Measurements from ENCODE around the gene HBG1. TPM values are rescaled to one million over a fixed set of nuclear protein-coding genes. Genes with fewer than 3 reads are reported as not detected.

The HBG1 gene
- total RNA-seq, 1 experiment from 2014 or later: 2.3 TPM

- TF ChIP-seq CTCF (IDR thresholded peaks at IDR 0.05) (no peak), REST (IDR thresholded peaks at IDR 0.05; ENCODE audit: insufficient read depth in 1 of 2, low read depth in 2 of 2, low read length in 1 of 2) (no peak), SIN3A (IDR thresholded peaks at IDR 0.05; ENCODE audit: borderline replicate concordance, insufficient read depth, low read depth, low read length) (no peak), TCF7L2 (IDR thresholded peaks at IDR 0.05; ENCODE audit: low read depth, low read length) (no peak), POLR2AphosphoS5 (IDR thresholded peaks at IDR 0.05; ENCODE audit: low read depth, low read length) (no peak)
- H3K36me3 ChIP-seq (ENCODE audit: control insufficient read depth, insufficient read depth, low read length): no peaks in the 10 kb centered on the region
- ChIA-PET CTCF (no interaction called here), POLR2A (no interaction called here)
- H3K4me1 ChIP-seq (ENCODE audit: control insufficient read depth, insufficient read depth, low read length): no peaks in the 10 kb centered on the region
- ATAC-seq (no peak), DNase-seq (ENCODE audit: low read depth, low spot score) (no peak)
- H3K27me3 ChIP-seq (ENCODE audit: control insufficient read depth, insufficient read depth, low read length): no peaks in the 10 kb centered on the region
- H3K27ac ChIP-seq (ENCODE audit: low read length): no peak overlapping the region
- in situ Hi-C loops (cut with HindIII; ENCODE audit: low pct_unique_long_range_greater_than_20kb, low sequenced_read_pairs): no loop called here
- H3K4me3 ChIP-seq (ENCODE audit: low read depth in 2 of 2, low read length in 2 of 2): no peak overlapping the region
- no TSS peak for BruUV-seq (replicated peaks)
- no peaks in the 10 kb centered on the region for H3K9me3 ChIP-seq (ENCODE audit: control insufficient read depth, insufficient read depth, low read depth, low read length)
- intact Hi-C loops (cut with micrococcal nuclease; ENCODE audit: unreplicated experiment): no loop called here
Measured at GRCh38 chr11:5272395-5273017, 22.8 kb upstream of the HBG1 start.

- ATAC-seq (no peak), DNase-seq (ENCODE audit: low read depth, low spot score) (no peak)
- TF ChIP-seq REST (IDR thresholded peaks at IDR 0.05; ENCODE audit: insufficient read depth in 1 of 2, low read depth in 2 of 2, low read length in 1 of 2) (no peak), POLR2AphosphoS5 (IDR thresholded peaks at IDR 0.05; ENCODE audit: low read depth, low read length) (no peak), SIN3A (IDR thresholded peaks at IDR 0.05; ENCODE audit: borderline replicate concordance, insufficient read depth, low read depth, low read length) (no peak), CTCF (IDR thresholded peaks at IDR 0.05) (no peak), TCF7L2 (IDR thresholded peaks at IDR 0.05; ENCODE audit: low read depth, low read length) (no peak)
- Histone ChIP-seq H3K9me3 (ENCODE audit: control insufficient read depth, insufficient read depth, low read depth, low read length) (no peaks in the 10 kb centered on the region), H3K27ac (ENCODE audit: low read length) (no peak within 1 kb of the TSS), H3K27me3 (ENCODE audit: control insufficient read depth, insufficient read depth, low read length) (no peaks in the 10 kb centered on the region; the same call in 1 of the 2 replicates), H3K4me1 (ENCODE audit: control insufficient read depth, insufficient read depth, low read length) (no peaks in the 10 kb centered on the region), H3K4me3 (ENCODE audit: low read depth in 2 of 2, low read length in 2 of 2) (no peak within 1 kb of the TSS), H3K36me3 (ENCODE audit: control insufficient read depth, insufficient read depth, low read length) (no peaks in the 10 kb centered on the region)
- ChIA-PET POLR2A (no interaction called here), CTCF (no interaction called here)
- BruUV-seq (replicated peaks): no TSS peak
- intact Hi-C loops (cut with micrococcal nuclease; ENCODE audit: unreplicated experiment): no loop called here
- in situ Hi-C loops (cut with HindIII; ENCODE audit: low pct_unique_long_range_greater_than_20kb, low sequenced_read_pairs): no loop called here
Measured at GRCh38 chr11:5269715-5270147, 20.1 kb upstream of the HBG1 start, which contains the start of gene HBE1. Gene HBE1 (minus strand): TSS chr11:5269945. CDS start chr11:5269890, 55 bp downstream.
